ENCODE results near the gene LRRTM4.

GRCh38 chr2:76713312-76713711 is 808.9 kb downstream of the LRRTM4 start:
- TF ChIP-seq, protein P1, sequence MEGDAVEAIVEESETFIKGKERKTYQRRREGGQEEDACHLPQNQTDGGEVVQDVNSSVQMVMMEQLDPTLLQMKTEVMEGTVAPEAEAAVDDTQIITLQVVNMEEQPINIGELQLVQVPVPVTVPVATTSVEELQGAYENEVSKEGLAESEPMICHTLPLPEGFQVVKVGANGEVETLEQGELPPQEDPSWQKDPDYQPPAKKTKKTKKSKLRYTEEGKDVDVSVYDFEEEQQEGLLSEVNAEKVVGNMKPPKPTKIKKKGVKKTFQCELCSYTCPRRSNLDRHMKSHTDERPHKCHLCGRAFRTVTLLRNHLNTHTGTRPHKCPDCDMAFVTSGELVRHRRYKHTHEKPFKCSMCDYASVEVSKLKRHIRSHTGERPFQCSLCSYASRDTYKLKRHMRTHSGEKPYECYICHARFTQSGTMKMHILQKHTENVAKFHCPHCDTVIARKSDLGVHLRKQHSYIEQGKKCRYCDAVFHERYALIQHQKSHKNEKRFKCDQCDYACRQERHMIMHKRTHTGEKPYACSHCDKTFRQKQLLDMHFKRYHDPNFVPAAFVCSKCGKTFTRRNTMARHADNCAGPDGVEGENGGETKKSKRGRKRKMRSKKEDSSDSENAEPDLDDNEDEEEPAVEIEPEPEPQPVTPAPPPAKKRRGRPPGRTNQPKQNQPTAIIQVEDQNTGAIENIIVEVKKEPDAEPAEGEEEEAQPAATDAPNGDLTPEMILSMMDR (IDR thresholded peaks at IDR 0.05) = no peak
- no peak for TF ChIP-seq RAD21 (conservative IDR thresholded peaks at IDR 0.05 in 1 of 2, IDR thresholded peaks at IDR 0.05 in 1 of 2)
- TF ChIP-seq POLR2A (IDR thresholded peaks at IDR 0.05; ENCODE audit: low read length) = no peak
- TF ChIP-seq FOSL2 (IDR thresholded peaks at IDR 0.05) = no peak
- TF ChIP-seq FOSL2 (CRISPR knock-in tag; IDR thresholded peaks at IDR 0.05) = no peak
